Lower lobe of right lung (tissue), 2 donors: ENCODE results near the gene AKAP9. TPM values are rescaled to one million over a fixed set of nuclear protein-coding genes. Genes with fewer than 3 reads are reported as not detected.
"Not testable (repeated sequence)": the region's sequence is repeated elsewhere in the genome, so short reads cannot be mapped to it uniquely, and the experiment has no call there.

Source experiments
- ATAC-seq, 2 donors: fragments of 200-7000 bp; cut with Tn5 transposase; one replicate each; pipeline ENCODE4 v1.9.1; 2020 to 2022; ENCODE audit warnings: mild to moderate bottlenecking in 2 of 2, moderate library complexity in 2 of 2
- DNase-seq: peaks from one replicate; pipeline ENCODE4 v3.0.0-alpha.2; 2020
- H3K27ac ChIP-seq: fragments of 200-600 bp; one replicate; pipeline ENCODE4 v1.8.0; 2022
- H3K27me3 ChIP-seq: fragments of 200-600 bp; one replicate; pipeline ENCODE4 v1.8.0; 2022; ENCODE audit warnings: low read depth
- H3K36me3 ChIP-seq: fragments of 200-600 bp; one replicate; pipeline ENCODE4 v1.8.0; 2022; ENCODE audit warnings: mild to moderate bottlenecking
- H3K4me1 ChIP-seq: fragments of 200-600 bp; one replicate; pipeline ENCODE4 v1.8.0; 2022
- H3K4me3 ChIP-seq: fragments of 200-600 bp; one replicate; pipeline ENCODE4 v1.8.0; 2022; ENCODE audit warnings: mild to moderate bottlenecking
- H3K9me3 ChIP-seq: fragments of 200-600 bp; one replicate; pipeline ENCODE4 v1.8.0; 2022
- intact Hi-C: fragments of 100-400 bp; cut with DNase I; formaldehyde crosslinking; loops from one replicate; pipeline ENCODE4 v1.11.0; 2022
- total RNA-seq: library from RNA; stranded (reverse); fragmentation: NEBNext Ultra II Directional; extraction: Animal tissue kit (Norgen Biotek cat#: 25700); gene quantifications from one replicate; pipeline ENCODE4 v1.2.1, GENCODE V29; 2021
- TF ChIP-seq, protein P1 (sequence below): fragments of 200-600 bp; IDR thresholded peaks from one replicate; pipeline ENCODE4 v1.8.0; 2022; ENCODE audit warnings: antibody characterized with exemption, mild to moderate bottlenecking
- donor health status: DM: no; HTN: yes; CAD: no; lungs with severe emphysema.

Gene AKAP9
- total RNA-seq, 1 donor from 2014 or later, result 93.7 TPM

DNA sequence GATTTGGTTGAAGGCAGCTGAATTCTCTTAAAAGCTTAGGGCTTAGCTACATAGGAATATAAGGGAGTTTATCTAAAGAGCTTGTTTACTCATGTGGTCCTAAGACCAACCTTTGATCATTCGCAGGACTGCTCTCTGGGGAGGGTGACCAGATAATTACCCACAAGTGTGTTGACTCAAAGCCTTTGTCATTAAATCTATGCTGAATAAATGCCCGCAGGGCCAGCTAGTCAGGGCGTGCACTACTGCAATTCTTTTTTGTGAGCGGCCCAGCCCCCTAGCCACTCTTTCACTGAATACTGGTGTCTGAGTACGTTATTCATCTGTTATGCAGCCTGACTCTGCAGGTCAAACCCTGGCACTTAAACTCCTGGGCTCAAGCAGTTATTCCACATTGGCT lies 69.6 kb downstream of the AKAP9 start:
- H3K4me1 ChIP-seq, result no peaks in the 10 kb centered on the region
- H3K27me3 ChIP-seq, result no peaks in the 10 kb centered on the region
- H3K27ac ChIP-seq, result no peak overlapping the region
- intact Hi-C loops, result no loop called here
- TF ChIP-seq, protein P1, sequence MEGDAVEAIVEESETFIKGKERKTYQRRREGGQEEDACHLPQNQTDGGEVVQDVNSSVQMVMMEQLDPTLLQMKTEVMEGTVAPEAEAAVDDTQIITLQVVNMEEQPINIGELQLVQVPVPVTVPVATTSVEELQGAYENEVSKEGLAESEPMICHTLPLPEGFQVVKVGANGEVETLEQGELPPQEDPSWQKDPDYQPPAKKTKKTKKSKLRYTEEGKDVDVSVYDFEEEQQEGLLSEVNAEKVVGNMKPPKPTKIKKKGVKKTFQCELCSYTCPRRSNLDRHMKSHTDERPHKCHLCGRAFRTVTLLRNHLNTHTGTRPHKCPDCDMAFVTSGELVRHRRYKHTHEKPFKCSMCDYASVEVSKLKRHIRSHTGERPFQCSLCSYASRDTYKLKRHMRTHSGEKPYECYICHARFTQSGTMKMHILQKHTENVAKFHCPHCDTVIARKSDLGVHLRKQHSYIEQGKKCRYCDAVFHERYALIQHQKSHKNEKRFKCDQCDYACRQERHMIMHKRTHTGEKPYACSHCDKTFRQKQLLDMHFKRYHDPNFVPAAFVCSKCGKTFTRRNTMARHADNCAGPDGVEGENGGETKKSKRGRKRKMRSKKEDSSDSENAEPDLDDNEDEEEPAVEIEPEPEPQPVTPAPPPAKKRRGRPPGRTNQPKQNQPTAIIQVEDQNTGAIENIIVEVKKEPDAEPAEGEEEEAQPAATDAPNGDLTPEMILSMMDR, result no peak
- peaks cover 43% of the 10 kb centered on the region for H3K36me3 ChIP-seq
- no peak for DNase-seq
- no peak for ATAC-seq
- H3K4me3 ChIP-seq, result no peak overlapping the region
- no peaks in the 10 kb centered on the region for H3K9me3 ChIP-seq

DNA sequence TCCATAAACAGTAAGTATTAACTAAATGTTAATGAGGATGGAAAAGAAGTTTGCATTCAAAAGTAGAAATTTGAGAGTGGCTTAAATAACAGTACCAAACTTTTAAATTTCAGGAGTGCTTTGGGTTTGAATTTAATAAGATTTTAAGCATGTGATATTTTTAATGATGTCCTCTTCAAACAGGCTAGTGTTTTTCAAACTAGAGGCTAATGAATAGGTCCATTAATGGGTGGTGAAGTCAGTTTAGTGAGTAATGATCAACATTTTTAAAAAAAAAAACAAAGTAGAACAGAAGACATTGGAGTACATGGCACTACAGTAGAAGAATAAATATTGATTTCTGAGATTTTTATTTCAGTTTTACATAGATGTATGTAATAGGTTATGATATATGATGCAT lies 72.9 kb downstream of the AKAP9 start:
- H3K4me3 ChIP-seq, result no peak overlapping the region
- H3K36me3 ChIP-seq, result peaks cover 60% of the 10 kb centered on the region
- no peak overlapping the region for H3K27ac ChIP-seq
- H3K4me1 ChIP-seq, result no peaks in the 10 kb centered on the region
- H3K27me3 ChIP-seq, result no peaks in the 10 kb centered on the region
- no peaks in the 10 kb centered on the region for H3K9me3 ChIP-seq
- ATAC-seq, result no peak
- DNase-seq, result no peak
- intact Hi-C loops, result no loop called here
- TF ChIP-seq, protein P1, result no peak

DNA sequence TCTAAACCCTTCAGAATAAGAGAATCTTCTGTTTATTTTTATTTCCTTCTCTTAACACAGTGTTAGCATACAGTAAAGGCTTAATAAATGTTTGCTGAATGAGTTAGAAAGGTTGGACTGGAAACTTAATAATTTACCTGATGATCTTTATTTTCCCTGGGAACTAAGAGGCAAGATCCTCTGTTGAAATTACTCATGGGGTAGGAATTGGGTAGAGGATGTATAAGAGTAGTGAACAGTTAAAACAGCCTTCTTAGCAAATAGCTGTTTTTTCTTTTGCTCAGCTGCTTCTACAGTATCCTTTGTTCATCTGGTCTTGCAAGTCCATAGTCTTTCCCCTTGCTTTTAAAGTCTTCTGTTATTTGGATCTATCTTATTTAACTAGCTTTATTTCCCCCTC lies 80.0 kb downstream of the AKAP9 start:
- Histone ChIP-seq H3K27me3 (no peaks in the 10 kb centered on the region), H3K4me3 (no peak overlapping the region), H3K27ac (no peak overlapping the region), H3K9me3 (no peaks in the 10 kb centered on the region), H3K4me1 (no peaks in the 10 kb centered on the region), H3K36me3 (peaks cover 88% of the 10 kb centered on the region)
- ATAC-seq, result no peak
- intact Hi-C loops, result no loop called here
- no peak for DNase-seq
- TF ChIP-seq, protein P1, result no peak

DNA sequence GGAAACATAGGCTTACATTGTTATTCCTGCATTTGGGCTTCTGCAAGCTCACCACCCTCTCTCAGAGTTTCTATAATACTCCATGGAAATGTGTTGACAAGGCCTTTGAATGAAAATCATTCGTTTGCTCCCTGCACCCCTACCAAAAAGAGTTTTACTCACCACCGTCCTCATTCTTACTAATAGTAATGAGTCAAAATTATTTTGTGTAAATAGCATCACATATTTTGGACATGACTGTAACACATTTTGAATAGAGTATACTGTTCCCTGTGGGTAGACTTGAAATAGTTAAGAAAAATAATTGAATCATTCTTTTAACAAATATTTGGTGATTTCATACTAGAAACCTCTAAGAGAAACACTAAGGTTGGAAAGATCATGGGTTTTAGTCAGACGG lies 84.6 kb downstream of the AKAP9 start:
- peaks cover 62% of the 10 kb centered on the region for H3K36me3 ChIP-seq
- H3K27ac ChIP-seq, result no peak overlapping the region
- H3K4me3 ChIP-seq, result no peak overlapping the region
- no peaks in the 10 kb centered on the region for H3K9me3 ChIP-seq
- no peaks in the 10 kb centered on the region for H3K4me1 ChIP-seq
- no peak for ATAC-seq
- TF ChIP-seq, protein P1, result no peak
- DNase-seq, result no peak
- intact Hi-C loops, result no loop called here
- H3K27me3 ChIP-seq, result no peaks in the 10 kb centered on the region

DNA sequence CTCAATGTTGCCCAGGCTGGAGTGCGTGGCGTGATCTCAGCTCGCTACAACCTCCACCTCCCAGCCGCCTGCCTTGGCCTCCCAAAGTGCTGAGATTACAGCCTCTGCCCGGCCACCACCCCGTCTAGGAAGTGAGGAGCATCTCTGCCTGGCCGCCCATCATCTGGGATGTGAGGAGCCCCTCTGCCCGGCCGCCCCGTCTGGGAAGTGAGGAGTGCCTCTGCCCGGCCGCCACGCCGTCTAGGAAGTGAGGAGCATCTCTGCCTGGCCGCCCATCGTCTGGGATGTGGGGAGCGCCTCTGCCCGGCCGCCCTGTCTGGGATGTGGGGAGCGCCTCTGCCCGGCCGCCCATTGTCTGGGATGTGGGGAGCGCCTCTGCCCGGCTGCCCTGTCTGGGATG lies 86.0 kb downstream of the AKAP9 start:
- H3K9me3 ChIP-seq, intact Hi-C loops, DNase-seq, H3K4me1 ChIP-seq, H3K4me3 ChIP-seq, ATAC-seq, H3K27ac ChIP-seq, H3K27me3 ChIP-seq: not testable (repeated sequence)
- H3K36me3 ChIP-seq, result peaks cover 64% of the 10 kb centered on the region

DNA sequence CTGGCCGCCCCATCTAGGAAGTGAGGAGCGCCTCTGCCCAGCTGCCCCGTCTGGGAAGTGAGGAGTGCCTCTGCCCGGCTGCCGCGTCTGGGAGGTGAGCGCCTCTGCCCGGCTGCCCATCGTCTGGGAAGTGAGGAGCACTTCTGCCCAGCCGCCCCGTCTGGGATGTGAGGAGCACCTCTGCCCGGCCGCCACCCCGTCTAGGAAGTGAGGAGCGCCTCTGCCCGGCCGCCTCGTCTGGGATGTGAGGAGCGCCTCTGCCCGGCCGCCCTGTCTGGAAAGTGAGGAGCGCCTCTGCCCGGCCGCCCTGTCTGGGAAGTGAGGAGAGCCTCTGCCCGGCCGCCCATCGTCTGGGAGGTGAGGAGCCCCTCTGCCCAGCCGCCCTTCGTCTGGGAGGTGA lies 86.5 kb downstream of the AKAP9 start:
- H3K27ac ChIP-seq, H3K4me1 ChIP-seq, intact Hi-C loops, ATAC-seq, H3K4me3 ChIP-seq, H3K9me3 ChIP-seq, DNase-seq, H3K27me3 ChIP-seq: not testable (repeated sequence)
- peaks cover 66% of the 10 kb centered on the region for H3K36me3 ChIP-seq

DNA sequence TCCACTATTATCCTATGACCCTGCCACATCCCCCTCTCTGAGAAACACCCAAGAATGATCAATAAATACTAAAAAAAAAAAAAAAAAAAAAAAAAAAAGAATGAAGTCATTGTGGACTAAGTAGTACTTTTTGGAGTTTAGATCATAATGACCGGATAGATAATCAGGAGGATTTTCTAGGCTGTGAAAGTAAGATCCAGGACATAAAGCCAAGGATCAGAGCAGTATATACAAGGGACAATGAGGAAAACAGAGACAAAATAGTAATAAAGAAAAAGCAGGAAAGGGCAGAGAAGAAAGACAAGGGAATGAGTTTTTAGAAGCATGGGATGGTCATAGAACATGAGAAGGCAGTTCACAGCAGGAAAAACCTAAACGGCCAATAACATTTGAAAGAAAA lies 87.6 kb downstream of the AKAP9 start:
- Histone ChIP-seq H3K27me3 (no peaks in the 10 kb centered on the region), H3K4me3 (no peak overlapping the region), H3K27ac (no peak overlapping the region), H3K4me1 (no peaks in the 10 kb centered on the region), H3K9me3 (no peaks in the 10 kb centered on the region), H3K36me3 (peaks cover 66% of the 10 kb centered on the region)
- DNase-seq (no peak), ATAC-seq (no peak)
- TF ChIP-seq, protein P1, result no peak
- intact Hi-C loops, result no loop called here
